ENCODE data around the gene PDGFRB. TPM values are rescaled to one million over a fixed set of nuclear protein-coding genes. Genes with fewer than 3 reads are reported as not detected.

Gene PDGFRB
- total and polyA plus RNA-seq, 2 of the 8 experiments (the other 6 are each of a cell fraction or from before 2014, with no cell fraction given) = 4.2 to 13.7 TPM

DNA sequence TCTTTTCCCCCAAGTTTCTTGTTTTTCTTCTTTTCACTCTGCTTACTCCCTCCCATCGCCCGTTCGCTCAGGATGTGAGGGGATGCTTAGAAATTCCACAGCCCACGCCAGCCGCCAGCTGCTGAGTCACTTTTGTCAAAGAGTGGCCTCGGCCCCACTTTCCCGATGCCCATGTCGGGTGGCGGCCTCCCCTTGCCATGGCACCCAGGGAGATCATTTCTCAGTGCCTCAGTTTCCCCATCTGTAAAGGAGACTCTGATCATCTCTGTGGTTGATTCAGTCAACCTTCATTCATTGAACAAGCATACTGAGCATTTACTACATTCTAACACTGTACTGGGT, 353 bp upstream of the PDGFRB start:
- CTCF ChIA-PET (ENCODE audit: partially characterized antibody) = interaction anchor here (0.9 to 15.3 kb wide), 8 partner anchors 10 to 78 kb away, joined by 3 to 372 read pairs (median 11); no protein-coding TSS in a partner anchor
- H3K4me1 ChIP-seq (replicated peaks in 1 of 4; ENCODE audit: control insufficient read depth in 3 of 4, insufficient read depth in 4 of 4, low read length in 3 of 4) = peaks cover 6 to 27% (median 13%) of the 10 kb centered on the region in 4 experiments
- TF ChIP-seq KDM5A (IDR thresholded peaks at IDR 0.05; ENCODE audit: low read length) = no peak
- TF ChIP-seq, protein P1, sequence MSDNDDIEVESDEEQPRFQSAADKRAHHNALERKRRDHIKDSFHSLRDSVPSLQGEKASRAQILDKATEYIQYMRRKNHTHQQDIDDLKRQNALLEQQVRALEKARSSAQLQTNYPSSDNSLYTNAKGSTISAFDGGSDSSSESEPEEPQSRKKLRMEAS (IDR thresholded peaks at IDR 0.05) = no peak
- TF ChIP-seq CTBP2 (IDR thresholded peaks at IDR 0.05; ENCODE audit: borderline replicate concordance, insufficient read depth, insufficient read length, low read length) = no peak
- no peak for TF ChIP-seq EP300 (IDR thresholded peaks at IDR 0.05; ENCODE audit: borderline replicate concordance in 1 of 2, low read depth in 2 of 2, low read length in 2 of 2)
- TF ChIP-seq GABPA (IDR thresholded peaks at IDR 0.05; ENCODE audit: borderline replicate concordance, insufficient read depth, low read length) = no peak
- no peak for TF ChIP-seq SIN3A (conservative IDR thresholded peaks at IDR 0.05 in 1 of 2, IDR thresholded peaks at IDR 0.05 in 1 of 2; ENCODE audit: low read depth in 1 of 2, low read length in 2 of 2)
- TF ChIP-seq RXRA (IDR thresholded peaks at IDR 0.05; ENCODE audit: insufficient read depth, low read depth, low read length) = no peak
- TF ChIP-seq, protein P2, sequence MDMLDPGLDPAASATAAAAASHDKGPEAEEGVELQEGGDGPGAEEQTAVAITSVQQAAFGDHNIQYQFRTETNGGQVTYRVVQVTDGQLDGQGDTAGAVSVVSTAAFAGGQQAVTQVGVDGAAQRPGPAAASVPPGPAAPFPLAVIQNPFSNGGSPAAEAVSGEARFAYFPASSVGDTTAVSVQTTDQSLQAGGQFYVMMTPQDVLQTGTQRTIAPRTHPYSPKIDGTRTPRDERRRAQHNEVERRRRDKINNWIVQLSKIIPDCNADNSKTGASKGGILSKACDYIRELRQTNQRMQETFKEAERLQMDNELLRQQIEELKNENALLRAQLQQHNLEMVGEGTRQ (IDR thresholded peaks at IDR 0.05; ENCODE audit: low read length) = no peak
- no peak for TF ChIP-seq SAP30 (IDR thresholded peaks at IDR 0.05; ENCODE audit: insufficient read depth, insufficient replicate concordance, low read length)
- no peak for TF ChIP-seq TBP (IDR thresholded peaks at IDR 0.05; ENCODE audit: low read depth, low read length)
- TF ChIP-seq POU5F1 (IDR thresholded peaks at IDR 0.05; ENCODE audit: low read depth, low read length) = no peak

More for the DNA sequence above, 353 bp upstream of the PDGFRB start:
- Histone ChIP-seq H2AK5ac (ENCODE audit: low read depth, low read length) (peak overlapping the region; percentile 91; the same call in 1 of the 2 replicates), H2AFZ (ENCODE audit: low read length) (no peak overlapping the region), H3K23me2 (ENCODE audit: low read depth, low read length) (no peaks in the 10 kb centered on the region; the same call in 1 of the 2 replicates), H3K4ac (replicated peaks; ENCODE audit: insufficient read length, low read depth, low read length) (peak overlapping the region; percentile 22), H3K79me1 (ENCODE audit: low read depth, low read length) (no peaks in the 10 kb centered on the region), H2BK20ac (ENCODE audit: low read length) (0 out of 2 replicates have a peak overlapping the region, but pooled peaks have one; percentile 5), H2BK120ac (replicated peaks; ENCODE audit: low read depth, low read length) (no peak overlapping the region), H3K9ac (replicated peaks in 1 of 4; ENCODE audit: extremely low read depth in 1 of 4, low read depth in 3 of 4, low read length in 3 of 4) (no peak overlapping the region), H2BK15ac (ENCODE audit: low read length) (no peak overlapping the region; the same call in 1 of the 2 replicates), H4K91ac (replicated peaks; ENCODE audit: insufficient read length, low read length) (no peak overlapping the region), H3K56ac (replicated peaks; ENCODE audit: insufficient read length, low read depth, low read length) (no peak overlapping the region), H3K23ac (ENCODE audit: insufficient read length) (no peak overlapping the region), H3K79me2 (ENCODE audit: control insufficient read depth in 1 of 2, insufficient read depth in 2 of 2, low read length in 2 of 2) (no peaks in the 10 kb centered on the region), H2BK12ac (ENCODE audit: low read depth, low read length) (peak overlapping the region; percentile 44; the same call in 1 of the 2 replicates), H2BK5ac (ENCODE audit: low read depth, low read length) (no peak overlapping the region), H3K18ac (ENCODE audit: extremely low read depth, low read length) (no peak overlapping the region), H3K4me2 (ENCODE audit: insufficient read depth in 1 of 2, low read depth in 2 of 2, low read length in 2 of 2) (peak overlapping the region; percentile 69 to 73), H3K27me3 (replicated peaks in 1 of 4; ENCODE audit: control insufficient read depth in 3 of 4, extremely low read depth in 1 of 4, insufficient read depth in 3 of 4, low read length in 3 of 4) (no peaks in the 10 kb centered on the region; a peak in 2 of 7 replicates), H3K36me3 (ENCODE audit: control insufficient read depth in 2 of 4, insufficient read depth in 4 of 4, low read length in 3 of 4) (no peaks in the 10 kb centered on the region), H4K20me1 (replicated peaks in 1 of 2; ENCODE audit: control insufficient read depth in 1 of 2, insufficient read depth in 2 of 2, low read length in 2 of 2) (no peaks in the 10 kb centered on the region), H3K27ac (ENCODE audit: low read depth, low read length) (no peak overlapping the region), H3K9me3 (ENCODE audit: insufficient read depth in 2 of 2, low read depth in 1 of 2, low read length in 1 of 2) (no peaks in the 10 kb centered on the region), H3K4me3 (ENCODE audit: extremely low read depth in 1 of 4, insufficient read depth in 2 of 4, low read depth in 3 of 4, low read length in 4 of 4) (peak overlapping the region in 2 of 4 experiments; percentile 7 to 50; a peak in 5 of 8 replicates), H3K14ac (ENCODE audit: insufficient read length) (no peak overlapping the region), H4K5ac (ENCODE audit: insufficient read length, low read depth, low read length) (no peak overlapping the region), H4K8ac (ENCODE audit: extremely low read depth, insufficient read depth, low read length) (peak overlapping the region; percentile 76)
- no peak for FAIRE-seq
- no peak for DNase-seq (ENCODE audit: low read depth in 1 of 2, low spot score in 2 of 2)
- POLR2A ChIA-PET (ENCODE audit: partially characterized antibody) = interaction anchor here (0.7 to 3.4 kb wide), 4 partner anchors 11 to 29 kb away, joined by 3 to 14 read pairs (median 5); no protein-coding TSS in a partner anchor
- WGBS, 2 experiments (ENCODE audit: extremely low coverage in 1 of 2, insufficient coverage in 1 of 2, insufficient read length in 1 of 2, insufficient replicate concordance in 2 of 2, low coverage in 1 of 2, low lambda C conversion rate in 2 of 2, missing lambda C conversion rate in 1 of 2) = 65% methylated on average over 9 of the region's 9 CpGs; no CpG with 5 or more reads in 1 of the 2 experiments

Data from H1 (cell line).